ENCODE measurements around the gene POGLUT3.

Gene POGLUT3

GRCh38 chr11:108500721-108501120 is 2.5 kb upstream of the POGLUT3 start:
- no peak for DNase-seq

DNA sequence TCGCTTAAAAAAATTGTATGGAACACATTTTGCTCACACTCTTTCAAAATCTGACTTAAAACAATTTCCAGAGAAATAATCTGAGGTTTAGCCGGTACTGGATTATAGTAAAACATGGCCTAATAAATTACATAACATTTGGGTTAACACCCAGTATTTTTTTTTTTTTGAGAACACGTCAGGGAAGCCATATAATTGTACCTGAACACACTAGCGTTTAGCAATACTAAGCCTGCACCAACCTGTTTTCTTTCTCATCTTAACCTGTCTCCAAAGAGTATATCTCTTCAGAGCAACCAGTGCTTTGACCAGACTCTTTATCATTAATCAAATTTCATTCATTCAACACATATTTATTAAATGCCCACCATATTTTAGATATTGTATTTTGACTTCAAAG is 2.0 kb upstream of the POGLUT3 start:
- no peak for DNase-seq

DNA sequence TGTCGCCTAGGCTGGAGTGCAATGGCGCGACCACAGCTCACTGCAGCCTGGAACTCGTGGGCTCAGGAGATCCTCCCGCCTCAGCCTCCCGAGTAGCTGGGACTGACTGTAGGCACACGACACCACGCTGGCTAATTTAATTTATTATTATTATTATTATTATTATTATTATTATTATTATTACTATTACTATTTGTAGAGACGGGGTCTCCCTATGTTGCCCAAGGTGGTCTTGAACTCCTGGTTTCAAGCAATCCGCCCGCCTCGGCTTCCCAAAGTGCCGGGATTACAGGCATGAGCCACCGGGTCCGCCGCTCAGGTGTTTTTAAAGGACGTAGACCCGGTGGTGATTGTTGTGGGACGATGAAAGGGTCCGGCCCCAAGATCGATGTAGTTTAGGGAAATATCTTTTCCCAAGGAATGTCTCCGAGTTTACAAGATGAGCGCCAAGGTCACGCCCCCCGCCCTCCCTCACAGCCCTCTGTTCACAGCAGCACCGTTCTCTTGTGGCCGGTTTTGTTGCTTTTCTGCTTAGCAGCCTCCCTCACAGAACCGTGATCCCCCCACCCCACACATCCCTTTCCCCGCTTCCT is 728 bp upstream of the POGLUT3 start:
- no peak for DNase-seq

GRCh38 chr11:108497317-108498045 is 703 bp downstream of the POGLUT3 start:
- peak in 47 of 51 donors; percentile 5 to 78 (median 48) for DNase-seq

DNA sequence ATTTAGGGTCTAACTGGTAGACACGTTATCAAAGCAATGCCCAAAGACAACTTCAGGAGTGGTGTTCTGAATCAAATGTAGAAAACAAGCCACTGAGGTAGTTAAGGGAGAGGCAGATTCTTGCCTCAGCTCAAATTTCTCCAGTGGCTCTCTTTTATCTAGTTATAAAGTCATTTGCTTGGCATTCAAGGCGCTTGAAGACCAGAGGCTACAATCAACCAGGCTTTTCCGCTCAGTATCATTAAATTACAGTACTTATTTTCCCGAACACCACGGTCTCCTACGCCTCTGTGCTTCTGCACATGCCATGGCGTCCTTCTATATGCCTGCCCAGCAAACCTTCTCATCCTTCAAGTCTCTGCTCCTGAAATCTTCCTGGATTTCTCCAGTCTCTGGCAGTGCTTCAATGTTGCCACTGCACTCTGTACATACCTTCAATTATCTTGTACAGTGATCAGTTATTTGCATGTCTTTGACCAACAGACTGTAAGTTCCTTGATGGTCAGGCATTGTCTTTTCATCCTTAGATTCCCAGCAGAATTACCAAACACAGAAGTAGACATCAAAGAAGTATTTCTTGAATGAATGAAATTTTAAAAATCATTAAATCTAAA is 1.4 kb downstream of the POGLUT3 start:
- DNase-seq: peak in 2 of 51 donors; percentile 5 to 13

GRCh38 chr11:108495326-108495725 is 2.9 kb downstream of the POGLUT3 start:
- DNase-seq: no peak

DNA sequence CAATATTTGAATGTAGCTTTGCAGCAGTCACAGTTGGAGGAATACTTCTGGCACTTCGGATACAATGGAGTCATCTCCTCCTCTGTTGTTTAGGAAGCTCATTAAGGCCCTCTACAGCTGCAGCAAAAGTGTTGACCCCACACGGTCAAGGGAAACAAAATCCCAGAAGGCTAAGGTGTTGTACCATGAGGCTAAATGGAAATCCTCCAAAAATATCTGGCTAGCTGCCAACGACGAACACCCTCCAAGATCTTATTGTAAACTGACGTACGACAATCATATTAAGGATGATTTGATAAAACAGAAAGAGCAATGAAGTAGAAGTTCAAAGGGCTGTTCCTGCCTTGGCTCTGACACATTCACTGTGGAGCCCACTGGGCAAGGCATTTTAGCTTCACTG is 4.0 kb downstream of the POGLUT3 start:
- DNase-seq: no peak

DNA sequence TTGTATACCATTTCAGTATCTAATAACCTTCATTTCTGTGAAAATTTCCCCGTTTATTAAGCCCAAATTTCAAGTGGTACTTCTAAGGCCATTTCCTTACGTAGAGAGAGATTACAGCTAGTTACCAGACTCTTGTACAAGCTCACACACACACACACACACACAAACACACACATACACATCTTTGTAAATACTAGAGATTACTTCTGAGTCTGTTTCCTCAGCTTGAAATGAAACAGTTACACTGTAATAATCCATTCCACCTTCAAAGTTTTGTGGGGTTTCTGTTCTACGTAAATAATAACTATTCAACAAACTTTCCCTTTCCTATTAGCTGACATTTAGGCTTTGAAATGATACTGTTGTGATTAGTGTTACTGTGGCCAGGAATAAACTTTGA is 6.2 kb downstream of the POGLUT3 start:
- DNase-seq: no peak

- no peak for DNase-seq
These were observed 11.4 kb downstream of the POGLUT3 start for GRCh38 chr11:108486828-108487227.

GRCh38 chr11:108486331-108486730 is 11.9 kb downstream of the POGLUT3 start:
- no peak for DNase-seq

DNA sequence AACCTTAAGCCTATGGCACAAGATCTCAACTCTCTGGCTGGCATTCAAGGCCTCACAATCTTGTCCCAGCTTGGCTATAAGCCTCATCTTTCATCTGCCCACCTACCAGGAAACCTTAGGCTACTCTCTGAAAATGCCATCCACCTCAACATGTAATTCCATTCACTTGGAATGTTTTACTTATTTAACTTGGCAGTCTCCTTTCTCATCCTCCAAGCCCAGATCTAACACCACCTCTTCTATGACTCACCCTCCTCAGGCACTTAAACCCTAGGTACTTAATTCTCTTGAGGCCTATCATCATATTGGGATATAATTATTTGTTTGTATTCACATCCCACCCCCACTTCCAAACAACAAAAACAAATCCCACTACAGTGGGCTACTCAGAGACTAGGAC is 15.0 kb downstream of the POGLUT3 start:
- DNase-seq: no peak

- peak in 1 of 51 donors; percentile 2 for DNase-seq
These were observed 23.3 kb downstream of the POGLUT3 start for GRCh38 chr11:108474664-108475463.

- DNase-seq: no peak
These were observed 25.5 kb downstream of the POGLUT3 start for GRCh38 chr11:108472681-108473080.

GRCh38 chr11:108468478-108468864 is 29.7 kb downstream of the POGLUT3 start:
- DNase-seq: no peak

DNA sequence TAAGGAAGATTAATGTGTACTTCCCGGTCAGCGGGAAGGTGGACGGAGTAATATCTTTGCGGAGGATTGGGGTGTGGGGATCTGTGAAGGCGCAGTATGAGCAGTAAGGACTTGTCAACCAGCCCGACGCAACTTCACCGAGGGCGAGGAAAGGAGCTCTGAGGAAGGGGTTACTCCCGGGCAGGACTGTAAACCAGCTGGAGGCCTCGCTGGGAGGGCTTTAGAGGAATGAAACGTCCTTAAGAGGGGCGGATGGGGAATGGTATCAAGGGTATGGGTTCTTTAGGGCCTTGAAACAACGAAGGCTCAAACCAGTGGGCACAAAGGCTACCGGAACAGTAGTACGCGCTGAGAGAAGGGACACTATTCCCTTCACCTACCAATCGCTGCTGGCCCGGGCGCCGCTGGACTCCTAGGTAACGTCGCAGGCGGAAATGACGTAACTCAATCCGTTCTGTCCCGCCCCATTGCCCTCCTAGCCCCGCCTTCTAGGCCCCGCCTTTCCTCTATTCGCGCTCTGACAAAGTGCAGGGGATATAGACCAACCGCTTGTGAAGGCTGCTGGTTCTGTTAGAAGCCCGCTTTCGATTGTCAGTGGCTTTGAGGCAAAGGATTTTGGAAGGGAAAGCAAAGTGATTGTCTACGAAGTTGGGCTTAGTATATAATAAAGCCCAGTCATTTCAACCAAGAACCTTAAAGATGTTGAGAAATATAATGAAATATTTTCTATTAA is 30.9 kb downstream of the POGLUT3 start, which contains the start of gene C11orf65:
TSS of gene C11orf65 (minus strand) at position 439 of the 733 bp plus-strand sequence. CDS start 5,970 bp downstream, outside the sequence.
- peak; percentile 48 to 98 (median 93) for DNase-seq

DNA sequence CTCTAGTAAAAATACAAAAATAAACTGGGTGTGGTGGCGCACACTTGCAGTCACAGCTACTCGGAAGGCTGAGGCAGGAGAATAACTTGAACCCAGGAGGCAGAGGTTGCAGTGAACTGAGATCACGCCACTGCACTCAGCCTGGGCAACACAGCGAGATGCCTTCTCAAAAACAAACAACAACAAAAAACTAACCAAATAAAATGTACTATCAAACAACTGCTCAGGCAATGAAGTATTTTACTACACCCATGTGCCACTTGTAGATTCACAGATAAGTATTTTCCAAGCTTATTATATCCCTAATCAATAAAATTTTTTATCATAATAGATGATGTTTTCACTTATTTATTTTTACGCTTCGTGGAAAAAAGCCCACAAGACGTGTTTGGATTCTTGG is 31.8 kb downstream of the POGLUT3 start:
- peak in 1 of 51 donors; percentile 2 for DNase-seq

GRCh38 chr11:108453207-108453835 is 44.9 kb downstream of the POGLUT3 start:
- no peak for DNase-seq

Data from hypothalamus (tissue), 51 donors.